Measurements from ENCODE around the gene HABP2. TPM values are rescaled to one million over a fixed set of nuclear protein-coding genes. Genes with fewer than 3 reads are reported as not detected.

Gene HABP2
- polyA plus RNA-seq, 6 donors from 2014 or later: not detected

- Mint-ChIP-seq H3K27ac (no peak overlapping the region), H3K36me3 (no peaks in the 10 kb centered on the region), H3K27me3 (peaks cover 5 to 20% (median 16%) of the 10 kb centered on the region in 3 donors), H3K4me3 (no peak overlapping the region), H3K9me3 (no peaks in the 10 kb centered on the region), H3K4me1 (no peaks in the 10 kb centered on the region)
- ATAC-seq (ENCODE audit: low read depth in 2 of 2) (no peak), DNase-seq (no peak)
Observed at GRCh38 chr10:113520261-113520660, 32.6 kb upstream of the HABP2 start.

GRCh38 chr10:113520690-113521474 is 32.0 kb upstream of the HABP2 start:
- H3K27ac Mint-ChIP-seq: peak overlapping the region in 3 of 6 donors; percentile 7 to 53 (median 17)
- H3K27me3 Mint-ChIP-seq: peaks cover 4 to 20% (median 16%) of the 10 kb centered on the region in 3 donors
- no peak overlapping the region for H3K4me3 Mint-ChIP-seq
- no peaks in the 10 kb centered on the region for H3K36me3 Mint-ChIP-seq
- no peaks in the 10 kb centered on the region for H3K4me1 Mint-ChIP-seq
- DNase-seq: no peak
- H3K9me3 Mint-ChIP-seq: no peaks in the 10 kb centered on the region
- ATAC-seq (ENCODE audit: low read depth in 2 of 2): no peak

GRCh38 chr10:113521475-113521795 is 31.4 kb upstream of the HABP2 start:
- no peaks in the 10 kb centered on the region for H3K4me1 Mint-ChIP-seq
- H3K9me3 Mint-ChIP-seq: no peaks in the 10 kb centered on the region
- H3K36me3 Mint-ChIP-seq: no peaks in the 10 kb centered on the region
- peak overlapping the region in 1 of 6 donors; percentile 17 for H3K27ac Mint-ChIP-seq
- H3K4me3 Mint-ChIP-seq: no peak overlapping the region
- DNase-seq (no peak), ATAC-seq (ENCODE audit: low read depth in 2 of 2) (no peak)
- H3K27me3 Mint-ChIP-seq: peaks cover 4 to 20% (median 16%) of the 10 kb centered on the region in 3 donors

- no peak for ATAC-seq (ENCODE audit: low read depth in 2 of 2)
- DNase-seq: no peak
- Mint-ChIP-seq H3K4me3 (no peak overlapping the region), H3K9me3 (no peaks in the 10 kb centered on the region), H3K27me3 (peaks cover 4 to 16% (median 15%) of the 10 kb centered on the region in 3 donors), H3K4me1 (no peaks in the 10 kb centered on the region), H3K36me3 (no peaks in the 10 kb centered on the region), H3K27ac (peak overlapping the region in 1 of 6 donors; percentile 23)
Observed at GRCh38 chr10:113522460-113522859, 30.4 kb upstream of the HABP2 start.

- H3K36me3 Mint-ChIP-seq: no peaks in the 10 kb centered on the region
- H3K27me3 Mint-ChIP-seq: peaks cover 4 to 16% (median 10%) of the 10 kb centered on the region in 3 donors
- no peak overlapping the region for H3K4me3 Mint-ChIP-seq
- ATAC-seq (ENCODE audit: low read depth in 2 of 2): no peak
- H3K27ac Mint-ChIP-seq: no peak overlapping the region
- no peak for DNase-seq
- no peaks in the 10 kb centered on the region for H3K4me1 Mint-ChIP-seq
- H3K9me3 Mint-ChIP-seq: no peaks in the 10 kb centered on the region
Observed at GRCh38 chr10:113523071-113523470, 29.8 kb upstream of the HABP2 start.

GRCh38 chr10:113523628-113524027 is 29.2 kb upstream of the HABP2 start:
- H3K27me3 Mint-ChIP-seq: peaks cover 4 to 16% (median 10%) of the 10 kb centered on the region in 3 donors
- H3K4me1 Mint-ChIP-seq: no peaks in the 10 kb centered on the region
- DNase-seq (no peak), ATAC-seq (ENCODE audit: low read depth in 2 of 2) (no peak)
- no peaks in the 10 kb centered on the region for H3K36me3 Mint-ChIP-seq
- no peaks in the 10 kb centered on the region for H3K9me3 Mint-ChIP-seq
- H3K27ac Mint-ChIP-seq: no peak overlapping the region
- no peak overlapping the region for H3K4me3 Mint-ChIP-seq

GRCh38 chr10:113524120-113524519 is 28.7 kb upstream of the HABP2 start:
- no peaks in the 10 kb centered on the region for H3K4me1 Mint-ChIP-seq
- no peak overlapping the region for H3K4me3 Mint-ChIP-seq
- H3K27me3 Mint-ChIP-seq: peaks cover 4 to 18% (median 12%) of the 10 kb centered on the region in 3 donors
- no peaks in the 10 kb centered on the region for H3K36me3 Mint-ChIP-seq
- H3K9me3 Mint-ChIP-seq: no peaks in the 10 kb centered on the region
- H3K27ac Mint-ChIP-seq: no peak overlapping the region
- ATAC-seq (ENCODE audit: low read depth in 2 of 2) (no peak), DNase-seq (no peak)

GRCh38 chr10:113524539-113525490 is 28.0 kb upstream of the HABP2 start:
- H3K9me3 Mint-ChIP-seq: no peaks in the 10 kb centered on the region
- DNase-seq: no peak
- H3K4me3 Mint-ChIP-seq: no peak overlapping the region
- no peak overlapping the region for H3K27ac Mint-ChIP-seq
- ATAC-seq (ENCODE audit: low read depth in 2 of 2): no peak
- peaks cover 4 to 21% (median 18%) of the 10 kb centered on the region in 3 donors for H3K27me3 Mint-ChIP-seq
- H3K36me3 Mint-ChIP-seq: no peaks in the 10 kb centered on the region
- no peaks in the 10 kb centered on the region for H3K4me1 Mint-ChIP-seq

GRCh38 chr10:113525713-113526112 is 27.1 kb upstream of the HABP2 start:
- ATAC-seq (ENCODE audit: low read depth in 2 of 2) (no peak), DNase-seq (no peak)
- H3K36me3 Mint-ChIP-seq: no peaks in the 10 kb centered on the region
- H3K27me3 Mint-ChIP-seq: peaks cover 4 to 24% (median 18%) of the 10 kb centered on the region in 3 donors
- no peaks in the 10 kb centered on the region for H3K4me1 Mint-ChIP-seq
- no peak overlapping the region for H3K27ac Mint-ChIP-seq
- H3K9me3 Mint-ChIP-seq: no peaks in the 10 kb centered on the region
- no peak overlapping the region for H3K4me3 Mint-ChIP-seq

- Mint-ChIP-seq H3K36me3 (no peaks in the 10 kb centered on the region), H3K9me3 (no peaks in the 10 kb centered on the region), H3K27me3 (peaks cover 6 to 21% (median 20%) of the 10 kb centered on the region in 3 donors), H3K27ac (no peak overlapping the region), H3K4me3 (no peak overlapping the region), H3K4me1 (no peaks in the 10 kb centered on the region)
- DNase-seq (no peak), ATAC-seq (ENCODE audit: low read depth in 2 of 2) (no peak)
Observed at GRCh38 chr10:113527211-113527906, 25.5 kb upstream of the HABP2 start.

GRCh38 chr10:113528876-113529275 is 24.0 kb upstream of the HABP2 start:
- Mint-ChIP-seq H3K27ac (no peak overlapping the region), H3K4me1 (no peaks in the 10 kb centered on the region), H3K9me3 (peaks cover 0 to 3% (median 0%) of the 10 kb centered on the region in 7 donors), H3K27me3 (peaks cover 11 to 22% (median 20%) of the 10 kb centered on the region in 3 donors), H3K4me3 (no peak overlapping the region), H3K36me3 (no peaks in the 10 kb centered on the region)
- ATAC-seq (ENCODE audit: low read depth in 2 of 2) (no peak), DNase-seq (no peak)

- Mint-ChIP-seq H3K4me3 (no peak overlapping the region), H3K36me3 (no peaks in the 10 kb centered on the region), H3K4me1 (no peaks in the 10 kb centered on the region)
Observed at GRCh38 chr10:113529575-113529974, 23.3 kb upstream of the HABP2 start.

GRCh38 chr10:113530476-113530875 is 22.4 kb upstream of the HABP2 start:
- no peak for ATAC-seq (ENCODE audit: low read depth in 2 of 2)

More at GRCh38 chr10:113529575-113529974, 23.3 kb upstream of the HABP2 start:
- DNase-seq: no peak
- Mint-ChIP-seq H3K9me3 (peaks cover 0 to 3% (median 0%) of the 10 kb centered on the region in 7 donors), H3K27me3 (peaks cover 11 to 24% (median 22%) of the 10 kb centered on the region in 3 donors), H3K27ac (no peak overlapping the region)
- no peak for ATAC-seq (ENCODE audit: low read depth in 2 of 2)

More at GRCh38 chr10:113530476-113530875, 22.4 kb upstream of the HABP2 start:
- DNase-seq: no peak
- Mint-ChIP-seq H3K27ac (no peak overlapping the region), H3K9me3 (peaks cover 0 to 9% (median 0%) of the 10 kb centered on the region in 7 donors), H3K4me1 (no peaks in the 10 kb centered on the region), H3K36me3 (no peaks in the 10 kb centered on the region), H3K27me3 (peaks cover 11 to 24% (median 22%) of the 10 kb centered on the region in 3 donors), H3K4me3 (no peak overlapping the region)

All from naive B cell (primary cell).